Stimulated activated CD8-positive, alpha-beta memory T cell treated with anti-CD3 and anti-CD28 coated beads, Interleukin-12 subunit alpha, Interleukin-12 subunit beta, amount 100 ng/mL, for 1 hour (primary cell): Measurements from ENCODE around the gene INPP4A.

Experiments
- DNase-seq: peaks from one replicate; pipeline ENCODE4 v3.0.0-alpha.2; 2020; ENCODE audit warnings: low read depth

INPP4A gene

GRCh38 chr2:98476192-98476868, 31.7 kb downstream of the INPP4A start:
- DNase-seq = no peak

- DNase-seq = no peak
Measured at GRCh38 chr2:98477036-98477435, 32.4 kb downstream of the INPP4A start.

GRCh38 chr2:98477506-98477905, 32.8 kb downstream of the INPP4A start:
- no peak for DNase-seq

- DNase-seq = no peak
Measured at GRCh38 chr2:98478088-98478551, 33.5 kb downstream of the INPP4A start.

DNA sequence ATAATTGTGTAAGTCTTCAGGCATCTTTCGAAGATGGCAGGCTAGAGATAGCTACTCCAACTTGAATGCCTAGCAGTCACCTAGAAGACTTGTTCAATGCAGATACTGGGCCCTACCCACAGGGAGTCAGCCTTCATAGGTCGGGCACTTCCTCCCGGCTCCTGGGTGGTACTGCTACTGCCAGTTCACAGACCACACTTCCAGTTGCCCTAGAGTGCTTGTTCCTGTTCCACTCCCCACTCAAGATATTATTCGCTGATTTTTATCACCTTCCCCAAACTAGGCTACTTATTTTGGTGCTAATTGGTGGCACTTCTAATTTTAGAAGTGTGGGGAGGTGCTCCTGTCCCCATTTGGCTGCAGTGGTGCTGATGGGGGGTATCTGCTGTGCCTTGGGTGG, 34.2 kb downstream of the INPP4A start:
- DNase-seq = no peak

DNA sequence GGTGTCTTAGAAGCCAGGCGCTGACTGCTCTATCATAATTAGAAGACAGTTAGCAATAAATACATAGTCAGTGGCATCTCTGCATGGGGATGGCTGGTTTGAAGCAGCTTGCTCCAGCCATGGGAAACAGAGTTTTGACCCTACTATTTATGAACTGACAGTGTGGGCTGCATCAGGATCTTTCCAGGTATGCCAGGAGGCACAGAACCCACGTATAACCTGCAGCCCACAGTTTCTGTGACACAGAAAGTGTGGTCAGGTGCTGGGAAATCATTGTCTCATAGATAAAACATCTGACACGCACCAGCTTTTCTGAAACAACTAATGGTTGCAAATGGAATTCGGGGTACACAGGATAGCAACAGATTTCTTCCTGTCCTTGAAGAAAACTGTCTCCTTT, 34.7 kb downstream of the INPP4A start:
- no peak for DNase-seq

DNA sequence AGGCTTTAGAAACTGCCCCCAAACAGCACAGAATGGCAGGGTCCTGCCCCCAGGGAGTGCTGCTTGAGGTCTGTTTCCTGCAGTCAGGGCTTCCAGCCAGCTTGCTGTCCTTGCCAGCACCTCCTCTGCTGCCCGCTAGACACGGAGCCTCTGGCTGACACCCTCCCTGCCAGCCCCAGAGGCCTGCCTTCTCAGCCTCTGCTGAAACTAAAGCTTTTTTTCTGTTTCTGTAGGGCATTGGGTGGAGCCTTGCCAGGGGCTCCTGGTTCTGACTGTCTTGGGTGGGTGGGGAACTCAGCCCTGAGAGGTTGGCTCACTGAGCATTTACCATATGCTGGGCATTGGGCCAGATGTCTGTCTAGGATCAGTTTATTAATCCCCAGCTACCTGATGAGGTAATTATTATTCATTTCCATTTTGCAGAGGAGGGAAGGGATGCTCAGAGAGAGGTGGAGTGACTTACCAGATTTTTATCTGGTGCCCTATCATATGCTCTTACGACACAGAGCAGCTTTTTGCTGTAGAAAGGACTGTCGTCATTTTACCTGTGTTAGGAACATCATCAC, 35.4 kb downstream of the INPP4A start:
- DNase-seq = no peak

- no peak for DNase-seq
Measured at GRCh38 chr2:98480598-98480997, 35.9 kb downstream of the INPP4A start.

GRCh38 chr2:98482362-98482761, 37.7 kb downstream of the INPP4A start:
- no peak for DNase-seq

DNA sequence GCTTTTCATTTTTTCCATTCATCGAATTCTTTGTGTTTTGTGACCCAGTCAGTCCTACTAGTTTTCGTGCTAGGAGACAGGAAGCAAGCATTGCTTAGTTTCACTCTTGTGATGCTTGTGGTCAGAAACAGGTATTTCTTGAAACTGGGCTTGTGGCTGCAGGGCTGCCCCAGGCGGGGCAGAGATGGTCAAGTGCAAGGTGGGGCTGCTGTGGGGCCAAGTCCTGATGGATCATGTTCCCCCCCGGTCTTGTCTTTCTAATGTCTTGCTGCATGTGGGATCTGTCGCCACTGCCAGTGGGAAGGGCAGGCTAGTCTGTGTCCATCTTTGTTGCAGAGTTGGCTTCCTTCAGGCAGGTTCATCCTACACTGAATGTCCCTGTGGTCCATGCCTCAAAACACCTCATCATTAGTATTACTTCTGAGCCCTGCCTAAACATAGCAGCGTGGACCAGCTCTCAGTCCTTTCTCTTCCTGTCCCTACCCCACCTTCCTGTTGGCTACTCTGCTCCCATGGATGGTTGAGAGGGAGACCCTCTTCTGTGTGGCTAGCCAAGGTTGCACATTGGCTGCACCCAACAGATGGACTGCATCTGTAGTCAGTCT, 38.7 kb downstream of the INPP4A start:
- no peak for DNase-seq

DNA sequence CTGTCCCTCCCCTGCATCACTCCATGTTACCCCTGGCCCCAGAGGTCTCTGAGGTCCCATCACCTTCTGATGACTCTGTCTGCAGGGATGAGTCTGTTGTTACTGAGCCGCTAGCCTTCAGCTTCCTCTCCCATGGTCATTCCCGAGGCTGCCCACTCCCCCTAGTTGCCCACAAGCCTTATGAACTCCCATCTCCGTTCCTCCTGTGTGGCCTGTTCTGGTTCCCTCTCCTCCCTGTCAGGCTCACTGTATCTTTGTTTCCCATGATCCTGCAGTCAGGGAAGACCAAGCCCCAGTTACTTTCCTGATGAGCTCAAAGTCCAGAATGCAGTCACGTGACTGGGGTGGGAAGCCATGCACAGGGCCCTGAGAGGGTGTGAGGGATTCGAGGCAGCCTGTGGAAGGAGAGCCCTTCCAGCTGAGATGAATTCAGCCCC, 39.5 kb downstream of the INPP4A start:
- DNase-seq = no peak

- DNase-seq = no peak
Measured at GRCh38 chr2:98484652-98485452, 40.2 kb downstream of the INPP4A start.

DNA sequence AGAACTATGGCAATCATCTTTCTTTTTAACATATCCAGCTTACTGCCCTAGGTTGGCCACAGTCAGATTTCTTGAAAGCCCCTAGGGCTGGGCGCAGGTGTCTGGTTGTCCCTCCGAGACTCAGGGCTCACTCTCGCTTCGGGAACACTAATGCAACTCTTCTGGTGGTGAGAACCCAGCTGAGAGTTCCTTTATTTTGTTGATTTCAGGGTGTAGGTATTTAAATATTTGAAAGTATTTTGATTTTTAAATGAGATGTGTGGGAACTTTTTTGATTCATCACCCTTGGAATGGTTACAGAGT, 40.7 kb downstream of the INPP4A start:
- no peak for DNase-seq

GRCh38 chr2:98486374-98486981, 41.8 kb downstream of the INPP4A start:
- DNase-seq = no peak

DNA sequence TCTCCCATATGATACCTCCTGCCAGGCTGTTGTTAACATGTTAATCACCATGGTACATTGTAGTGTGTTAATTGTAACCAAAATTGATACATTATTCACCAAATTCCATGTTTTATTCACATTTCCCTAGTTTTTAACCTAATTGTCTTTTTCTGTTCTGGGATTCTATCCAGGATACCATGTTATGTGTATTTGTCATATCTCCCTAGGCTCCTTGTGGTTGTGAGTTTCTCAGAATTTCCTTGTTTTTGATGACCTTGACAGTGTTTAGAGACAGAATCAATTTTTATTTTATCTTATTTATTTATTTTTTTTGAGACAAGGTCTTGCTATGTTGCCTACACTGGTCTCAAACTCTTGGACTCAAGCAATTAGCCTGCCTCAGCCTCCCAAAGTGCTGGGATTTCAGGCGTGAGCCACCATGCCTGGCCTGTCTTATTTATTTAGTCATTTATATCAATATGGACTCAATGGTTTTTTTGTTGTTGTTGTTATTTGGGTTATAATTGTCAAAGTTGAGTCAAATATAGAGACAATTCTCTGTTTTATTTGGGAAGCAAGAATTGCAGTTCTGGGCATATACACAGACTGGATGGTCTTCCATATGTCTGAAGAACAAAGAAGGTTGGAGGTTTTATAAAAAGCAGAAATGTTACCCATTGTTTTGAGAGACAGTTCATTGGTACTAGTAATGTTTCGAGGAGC, 42.6 kb downstream of the INPP4A start:
- DNase-seq = no peak

DNA sequence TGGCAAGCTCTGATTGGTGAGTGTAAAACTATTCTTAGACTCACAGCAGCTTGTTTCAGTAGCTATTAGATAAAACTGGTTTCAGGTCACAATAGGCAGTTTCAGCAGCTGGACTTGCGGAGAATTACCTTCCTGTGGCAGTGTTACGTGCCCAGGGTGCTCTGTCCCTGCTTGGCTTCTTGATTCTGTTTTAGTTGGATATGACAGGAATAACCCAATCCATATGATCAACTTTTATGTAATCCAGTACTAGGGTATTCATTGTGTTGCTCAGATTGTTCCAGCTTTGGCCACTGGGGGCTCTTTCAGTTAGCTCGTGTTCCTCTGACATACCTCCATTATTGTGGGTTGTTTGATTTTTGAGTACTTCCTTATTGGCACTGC, 43.1 kb downstream of the INPP4A start:
- DNase-seq = no peak

GRCh38 chr2:98488252-98488651, 43.6 kb downstream of the INPP4A start:
- no peak for DNase-seq

GRCh38 chr2:98489486-98489885, 44.8 kb downstream of the INPP4A start:
- DNase-seq = no peak

- no peak for DNase-seq
Measured at GRCh38 chr2:98489971-98490962, 45.6 kb downstream of the INPP4A start.

DNA sequence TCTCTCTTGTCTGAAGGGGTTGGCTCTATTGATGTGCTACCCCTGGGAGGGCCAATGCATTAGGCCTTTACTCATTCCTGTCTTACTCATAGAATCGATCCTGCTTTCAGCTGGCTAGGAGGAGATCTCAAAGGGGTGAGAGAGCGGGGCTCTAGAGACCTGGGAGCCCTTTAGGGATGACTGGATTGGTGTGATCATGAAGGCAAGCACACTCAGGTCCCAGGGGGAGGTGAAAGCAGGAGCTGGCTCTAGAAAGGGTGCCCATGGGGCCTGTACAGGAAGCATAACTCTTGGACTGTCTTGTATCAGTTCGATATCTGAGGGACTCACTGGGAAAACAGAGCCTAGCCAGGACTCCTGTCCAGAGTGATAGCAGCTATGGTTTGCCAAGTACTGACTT, 47.8 kb downstream of the INPP4A start:
- DNase-seq = no peak

GRCh38 chr2:98494699-98495098, 50.0 kb downstream of the INPP4A start:
- no peak for DNase-seq
